SJCRH30 (cell line): ENCODE results near the gene IQSEC1. TPM values are rescaled to one million over a fixed set of nuclear protein-coding genes. Genes with fewer than 3 reads are reported as not detected.
"Not testable (repeated sequence)": the region's sequence is repeated elsewhere in the genome, so short reads cannot be mapped to it uniquely, and the experiment has no call there.

Source experiments
- DNase-seq, 2 experiments: peaks; one replicate each; pipeline ENCODE4 v3.0.0-alpha.2; 2015 to 2020
- H3K27ac ChIP-seq: fragments of 250-450 bp; sonication (Bioruptor Pico); 2 replicates; pipeline ENCODE4 v1.5.1; 2020; ENCODE audit warnings: mild to moderate bottlenecking, moderate library complexity
- H3K27me3 ChIP-seq: fragments of 250-450 bp; sonication (Bioruptor Pico); 2 replicates; pipeline ENCODE4 v1.5.1; 2020; ENCODE audit warnings: mild to moderate bottlenecking, moderate library complexity
- H3K36me3 ChIP-seq: fragments of 250-450 bp; sonication (Bioruptor Pico); 2 replicates; pipeline ENCODE4 v1.5.1; 2020; ENCODE audit warnings: mild to moderate bottlenecking, moderate library complexity
- H3K4me1 ChIP-seq: fragments of 250-450 bp; sonication (Bioruptor Pico); 2 replicates; pipeline ENCODE4 v1.5.1; 2020; ENCODE audit warnings: mild to moderate bottlenecking, moderate library complexity
- H3K4me3 ChIP-seq: fragments of 250-450 bp; sonication (Bioruptor Pico); 2 replicates; pipeline ENCODE4 v1.5.1; 2020; ENCODE audit warnings: mild to moderate bottlenecking, moderate library complexity
- H3K9me3 ChIP-seq: fragments of 250-450 bp; sonication (Bioruptor Pico); replicated peaks from 2 replicates; pipeline ENCODE4 v1.5.1; 2020; ENCODE audit warnings: mild to moderate bottlenecking, moderate library complexity
- total RNA-seq: library from RNA; depleted of rRNA; stranded (reverse); fragments of >200 nt; shearing (Covaris generic); gene quantifications from 2 replicates; pipeline ENCODE4 v1.2.3, GENCODE V29; 2014; rRNA removed

The IQSEC1 gene
- total RNA-seq, 1 experiment from 2014 or later = 5.7 TPM

GRCh38 chr3:12868039-12869034 is 204.9 kb downstream of the IQSEC1 start:
- H3K27me3 ChIP-seq = peaks cover 4% of the 10 kb centered on the region; the same call in 1 of the 2 replicates
- no peak overlapping the region for H3K27ac ChIP-seq
- H3K36me3 ChIP-seq = no peaks in the 10 kb centered on the region
- H3K4me1 ChIP-seq = peaks cover 4% of the 10 kb centered on the region
- peak; percentile 80 to 92 for DNase-seq
- no peaks in the 10 kb centered on the region for H3K9me3 ChIP-seq
- no peak overlapping the region for H3K4me3 ChIP-seq

DNA sequence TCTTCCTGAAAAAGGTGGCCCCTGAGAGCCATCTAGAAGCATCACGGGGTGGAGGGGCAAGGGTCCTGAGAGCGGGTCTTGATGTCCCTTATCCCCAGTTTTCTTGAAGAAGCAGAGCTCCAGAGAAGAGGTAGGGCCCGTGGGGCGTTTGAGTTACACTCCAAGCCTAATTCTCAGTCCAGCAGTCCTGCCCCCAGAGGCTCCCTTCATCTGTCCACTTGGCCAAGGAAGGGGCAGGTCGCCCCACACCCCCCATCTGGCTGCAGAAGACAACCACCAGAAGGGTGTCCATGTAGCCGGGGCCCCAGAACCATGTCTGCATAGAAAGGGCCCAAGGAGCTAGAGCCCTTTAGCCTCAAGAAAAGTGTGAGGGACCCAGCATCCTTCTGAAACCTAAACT is 206.4 kb downstream of the IQSEC1 start:
- H3K4me1 ChIP-seq = peaks cover 4% of the 10 kb centered on the region
- H3K27me3 ChIP-seq = no peaks in the 10 kb centered on the region
- no peak overlapping the region for H3K27ac ChIP-seq
- H3K36me3 ChIP-seq = no peaks in the 10 kb centered on the region
- DNase-seq = no peak
- no peak overlapping the region for H3K4me3 ChIP-seq
- no peaks in the 10 kb centered on the region for H3K9me3 ChIP-seq

GRCh38 chr3:12865271-12865670 is 208.0 kb downstream of the IQSEC1 start:
- peaks cover 3% of the 10 kb centered on the region; the same call in 1 of the 2 replicates for H3K27me3 ChIP-seq
- no peaks in the 10 kb centered on the region for H3K36me3 ChIP-seq
- peaks cover 4% of the 10 kb centered on the region for H3K4me1 ChIP-seq
- H3K27ac ChIP-seq = no peak overlapping the region
- no peak overlapping the region for H3K4me3 ChIP-seq
- H3K9me3 ChIP-seq = no peaks in the 10 kb centered on the region
- DNase-seq = no peak

DNA sequence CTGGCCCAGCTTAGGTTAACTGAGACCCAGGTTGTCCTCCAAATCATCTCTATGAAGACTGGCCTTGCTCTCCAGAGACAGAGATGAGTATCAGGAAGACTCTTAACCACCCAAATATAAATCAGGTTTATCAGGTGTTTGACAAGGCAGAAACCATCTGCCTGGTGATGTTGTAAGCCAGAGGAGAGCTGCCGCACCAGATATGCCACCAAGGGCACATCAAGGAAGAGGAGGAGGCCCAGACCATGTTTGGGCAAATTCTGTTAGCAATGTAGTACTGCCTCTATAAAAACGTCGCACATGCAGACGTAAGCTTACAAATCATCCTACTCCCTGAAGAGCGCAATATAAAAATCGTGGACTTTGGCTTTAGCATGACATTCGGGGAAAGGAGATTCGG is 210.8 kb downstream of the IQSEC1 start:
- Histone ChIP-seq H3K9me3 (no peaks in the 10 kb centered on the region), H3K36me3 (no peaks in the 10 kb centered on the region), H3K4me3 (no peak overlapping the region), H3K27ac (no peak overlapping the region), H3K4me1 (no peaks in the 10 kb centered on the region), H3K27me3 (peaks cover 6% of the 10 kb centered on the region; the same call in 1 of the 2 replicates)
- DNase-seq = no peak

DNA sequence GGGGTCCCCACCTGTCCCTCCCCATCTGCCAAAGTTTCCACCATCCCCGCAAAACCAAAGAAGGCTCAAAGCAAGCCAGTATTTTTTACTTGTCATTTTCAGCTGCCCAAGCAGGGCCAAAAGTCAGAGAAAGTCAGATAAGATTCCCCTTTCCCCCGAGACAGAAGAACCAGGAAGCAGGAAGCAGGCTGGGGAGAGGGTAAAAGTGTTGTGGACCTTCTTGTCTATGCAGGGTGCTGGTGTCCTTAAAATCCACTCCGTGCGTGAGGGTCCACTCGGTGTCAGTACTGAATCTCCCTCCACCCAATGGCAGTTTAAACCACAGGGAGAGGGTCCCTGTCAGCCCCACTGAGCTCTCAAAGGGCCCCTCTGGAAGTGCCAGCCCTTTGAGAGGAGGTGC is 211.6 kb downstream of the IQSEC1 start:
- no peaks in the 10 kb centered on the region for H3K9me3 ChIP-seq
- H3K4me3 ChIP-seq = no peak overlapping the region
- peaks cover 13% of the 10 kb centered on the region; the same call in 1 of the 2 replicates for H3K27me3 ChIP-seq
- no peaks in the 10 kb centered on the region for H3K4me1 ChIP-seq
- no peaks in the 10 kb centered on the region for H3K36me3 ChIP-seq
- H3K27ac ChIP-seq = no peak overlapping the region
- no peak for DNase-seq

GRCh38 chr3:12859840-12860239 is 213.4 kb downstream of the IQSEC1 start:
- Histone ChIP-seq H3K36me3 (no peaks in the 10 kb centered on the region), H3K27me3 (peaks cover 13% of the 10 kb centered on the region; the same call in 1 of the 2 replicates), H3K4me1 (no peaks in the 10 kb centered on the region), H3K9me3 (no peaks in the 10 kb centered on the region), H3K27ac (no peak overlapping the region), H3K4me3 (no peak overlapping the region)
- DNase-seq = no peak

- Histone ChIP-seq H3K4me3 (no peak overlapping the region), H3K27me3 (peaks cover 13% of the 10 kb centered on the region; the same call in 1 of the 2 replicates), H3K4me1 (no peaks in the 10 kb centered on the region), H3K36me3 (no peaks in the 10 kb centered on the region), H3K27ac (no peak overlapping the region), H3K9me3 (no peaks in the 10 kb centered on the region)
- DNase-seq = no peak
These were observed 216.6 kb downstream of the IQSEC1 start for GRCh38 chr3:12856626-12857025.

GRCh38 chr3:12854565-12854964 is 218.7 kb downstream of the IQSEC1 start:
- no peaks in the 10 kb centered on the region for H3K36me3 ChIP-seq
- H3K27me3 ChIP-seq = peaks cover 10% of the 10 kb centered on the region; the same call in 1 of the 2 replicates
- no peaks in the 10 kb centered on the region for H3K4me1 ChIP-seq
- H3K9me3 ChIP-seq = no peaks in the 10 kb centered on the region
- no peak for DNase-seq
- H3K4me3 ChIP-seq = no peak overlapping the region
- no peak overlapping the region for H3K27ac ChIP-seq

GRCh38 chr3:12853847-12854246 is 219.4 kb downstream of the IQSEC1 start:
- H3K27me3 ChIP-seq, H3K4me1 ChIP-seq: not testable (repeated sequence)

DNA sequence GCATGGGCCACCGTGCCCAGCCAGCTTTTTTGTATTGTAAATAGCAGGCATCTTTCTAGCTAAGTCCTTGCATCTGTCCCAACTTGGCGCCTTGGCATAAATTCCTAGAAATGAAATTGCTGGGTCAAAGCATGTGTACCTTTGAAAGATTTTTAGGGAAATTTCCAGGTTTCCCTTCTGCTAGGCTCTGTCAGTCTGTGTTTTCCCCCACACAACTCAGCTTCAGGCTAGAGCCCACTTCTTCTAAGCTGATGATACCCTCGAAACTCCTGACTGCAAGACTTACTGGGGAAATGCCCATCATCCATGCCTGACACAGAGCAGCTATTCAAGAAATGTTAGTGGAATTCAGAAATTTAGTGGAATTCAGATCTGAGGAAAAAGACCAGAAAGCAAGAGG is 221.0 kb downstream of the IQSEC1 start:
- no peak for DNase-seq
- Histone ChIP-seq H3K27ac (no peak overlapping the region), H3K27me3 (0 out of 2 replicates have a peak, but pooled peaks cover 5% of the 10 kb centered on the region), H3K4me3 (no peak overlapping the region), H3K4me1 (no peaks in the 10 kb centered on the region), H3K36me3 (no peaks in the 10 kb centered on the region), H3K9me3 (no peaks in the 10 kb centered on the region)

More at GRCh38 chr3:12853847-12854246, 219.4 kb downstream of the IQSEC1 start:
- not testable (repeated sequence) for DNase-seq, H3K27ac ChIP-seq, H3K36me3 ChIP-seq, H3K4me3 ChIP-seq, H3K9me3 ChIP-seq

Other genes with a start within 250 kb of the IQSEC1 start
- 3,652 and 3,665 TPM in 2 replicates for gene RPL32, start 231.9 kb downstream of the IQSEC1 start, total RNA-seq